NCI-H2196 treated with DMSO at 0.1 percent for 48 hours (cell line): ENCODE measurements around the gene SLC39A1.

Experiments
- DNase-seq: peaks from one replicate; lab custom pipeline; 2025; ENCODE audit not compliant: unreplicated experiment; lab: John Stamatoyannopoulos, UW

The SLC39A1 gene

GRCh38 chr1:153953859-153954365 is 9.4 kb downstream of the SLC39A1 start:
- DNase-seq = no peak

- no peak for DNase-seq
Measured at GRCh38 chr1:153951801-153952200, 11.5 kb downstream of the SLC39A1 start.

- no peak for DNase-seq
Measured at GRCh38 chr1:153951183-153951582, 12.2 kb downstream of the SLC39A1 start.

- DNase-seq = peak; percentile 62
Measured at GRCh38 chr1:153946622-153947241, 16.6 kb downstream of the SLC39A1 start, which contains the start of gene DENND4B. Gene DENND4B, minus strand, starts transcription at chr1:153946718. Its CDS starts 2,344 bp downstream, at chr1:153944374.

GRCh38 chr1:153945795-153946621 is 17.3 kb downstream of the SLC39A1 start:
- peak; percentile 39 for DNase-seq

GRCh38 chr1:153945131-153945794 is 18.1 kb downstream of the SLC39A1 start:
- no peak for DNase-seq

- DNase-seq = no peak
Measured at GRCh38 chr1:153944827-153945117, 18.6 kb downstream of the SLC39A1 start.

- DNase-seq = no peak
Measured at GRCh38 chr1:153944005-153944826, 19.1 kb downstream of the SLC39A1 start.

- no peak for DNase-seq
Measured at GRCh38 chr1:153942766-153943549, 20.4 kb downstream of the SLC39A1 start.

GRCh38 chr1:153941826-153942725 is 21.3 kb downstream of the SLC39A1 start:
- DNase-seq = no peak

GRCh38 chr1:153940756-153941155 is 22.6 kb downstream of the SLC39A1 start:
- no peak for DNase-seq

- no peak for DNase-seq
Measured at GRCh38 chr1:153939476-153939875, 23.9 kb downstream of the SLC39A1 start.

- no peak for DNase-seq
Measured at GRCh38 chr1:153938996-153939395, 24.3 kb downstream of the SLC39A1 start.

GRCh38 chr1:153937331-153937730 is 26.0 kb downstream of the SLC39A1 start:
- DNase-seq = no peak

GRCh38 chr1:153936011-153936802 is 27.1 kb downstream of the SLC39A1 start:
- DNase-seq = no peak

GRCh38 chr1:153934746-153935145 is 28.6 kb downstream of the SLC39A1 start:
- no peak for DNase-seq

- no peak for DNase-seq
Measured at GRCh38 chr1:153933955-153934354, 29.4 kb downstream of the SLC39A1 start.

- DNase-seq = no peak
Measured at GRCh38 chr1:153933430-153933829, 29.9 kb downstream of the SLC39A1 start.
